DND-41 (cell line): ENCODE results near the gene ITPR1.

Experiments used
- EZH2 ChIP-seq: IDR thresholded peaks from 3 replicates; pipeline ENCODE4 v1.6.1; 2012; ENCODE audit warnings: borderline replicate concordance, low read depth, mild to moderate bottlenecking, moderate library complexity, low read length, inconsistent platforms; ENCODE audit not compliant: severe bottlenecking
- TF ChIP-seq, protein P1 (sequence below): IDR thresholded peaks from 2 replicates; pipeline ENCODE4 v1.5.1; 2012; ENCODE audit warnings: borderline replicate concordance, low read length, moderate library complexity, mild to moderate bottlenecking; ENCODE audit not compliant: poor library complexity, severe bottlenecking; ENCODE audit errors: extremely low read depth

GRCh38 chr3:4816718-4817117 is 323.6 kb downstream of the ITPR1 start:
- TF ChIP-seq, protein P1, sequence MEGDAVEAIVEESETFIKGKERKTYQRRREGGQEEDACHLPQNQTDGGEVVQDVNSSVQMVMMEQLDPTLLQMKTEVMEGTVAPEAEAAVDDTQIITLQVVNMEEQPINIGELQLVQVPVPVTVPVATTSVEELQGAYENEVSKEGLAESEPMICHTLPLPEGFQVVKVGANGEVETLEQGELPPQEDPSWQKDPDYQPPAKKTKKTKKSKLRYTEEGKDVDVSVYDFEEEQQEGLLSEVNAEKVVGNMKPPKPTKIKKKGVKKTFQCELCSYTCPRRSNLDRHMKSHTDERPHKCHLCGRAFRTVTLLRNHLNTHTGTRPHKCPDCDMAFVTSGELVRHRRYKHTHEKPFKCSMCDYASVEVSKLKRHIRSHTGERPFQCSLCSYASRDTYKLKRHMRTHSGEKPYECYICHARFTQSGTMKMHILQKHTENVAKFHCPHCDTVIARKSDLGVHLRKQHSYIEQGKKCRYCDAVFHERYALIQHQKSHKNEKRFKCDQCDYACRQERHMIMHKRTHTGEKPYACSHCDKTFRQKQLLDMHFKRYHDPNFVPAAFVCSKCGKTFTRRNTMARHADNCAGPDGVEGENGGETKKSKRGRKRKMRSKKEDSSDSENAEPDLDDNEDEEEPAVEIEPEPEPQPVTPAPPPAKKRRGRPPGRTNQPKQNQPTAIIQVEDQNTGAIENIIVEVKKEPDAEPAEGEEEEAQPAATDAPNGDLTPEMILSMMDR, result no peak
- no peak for TF ChIP-seq EZH2
